Neural crest cell (in vitro differentiated cells): ENCODE measurements around the gene RNF220. TPM values are rescaled to one million over a fixed set of nuclear protein-coding genes. Genes with fewer than 3 reads are reported as not detected.

ENCODE experiments used
- DNase-seq: peaks from one replicate; pipeline ENCODE4 v3.0.0; 2021; ENCODE audit warnings: low read depth, mixed read lengths, low spot score
- H3K27ac Mint-ChIP-seq: one replicate; pipeline ENCODE4 v1.8.0; 2021; ENCODE audit warnings: mild to moderate bottlenecking, mixed read lengths; ENCODE audit not compliant: unreplicated experiment
- H3K27me3 Mint-ChIP-seq: 2 replicates; pipeline ENCODE4 v1.8.0; 2021; ENCODE audit warnings: low read depth, mild to moderate bottlenecking, mixed read lengths
- H3K36me3 Mint-ChIP-seq: 2 replicates; pipeline ENCODE4 v1.8.0; 2021; ENCODE audit warnings: low read depth, mild to moderate bottlenecking, mixed read lengths
- H3K4me1 Mint-ChIP-seq: 2 replicates; pipeline ENCODE4 v1.8.0; 2021; ENCODE audit warnings: mixed read lengths
- H3K4me3 Mint-ChIP-seq: one replicate; pipeline ENCODE4 v1.8.0; 2021; ENCODE audit warnings: mild to moderate bottlenecking, mixed read lengths
- H3K9me3 Mint-ChIP-seq: 2 replicates; pipeline ENCODE4 v1.8.0; 2021; ENCODE audit warnings: mixed read lengths
- microRNA-seq: library from miRNA; unstranded; fragments of <30 nt; microRNA quantifications from one replicate; pipeline ENCODE4, GENCODE V29; 2020
- total RNA-seq: library from RNA; stranded (reverse); gene quantifications from 2 replicates; pipeline ENCODE4 v1.2.1, GENCODE V29; 2021
- TF ChIP-seq, protein P1 (sequence below): fragments of 200-600 bp; sonication (generic); conservative IDR thresholded peaks from 2 replicates; pipeline ENCODE4 v1.5.0; 2021; ENCODE audit warnings: antibody characterized with exemption, mild to moderate bottlenecking

RNF220 gene
- total RNA-seq, 1 donor from 2014 or later = 96.7 TPM

DNA sequence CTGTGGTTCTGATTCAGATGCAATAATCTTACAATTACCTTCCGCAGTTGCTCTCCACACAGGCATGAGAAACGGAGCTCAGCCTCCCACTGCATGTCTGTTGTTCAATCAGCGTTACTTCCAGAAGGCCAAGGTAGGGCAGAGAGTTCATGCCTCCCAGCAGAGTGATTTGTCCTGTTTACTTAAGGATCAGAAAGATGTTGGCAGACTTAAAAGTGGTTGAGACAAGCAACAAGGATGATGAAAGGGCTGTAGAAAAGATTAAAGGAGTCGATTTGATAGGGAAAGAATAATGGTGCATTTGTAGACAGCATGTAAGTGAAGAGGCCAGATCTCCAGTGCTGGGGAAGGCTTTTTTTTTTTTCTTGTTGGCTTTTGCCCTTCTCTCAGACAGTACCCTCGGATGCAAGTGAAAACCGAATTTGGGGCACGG lies 296.1 kb downstream of the RNF220 start:
- H3K27ac Mint-ChIP-seq = no peak overlapping the region
- no peak for DNase-seq
- H3K36me3 Mint-ChIP-seq = no peaks in the 10 kb centered on the region
- H3K4me1 Mint-ChIP-seq = peaks cover 10% of the 10 kb centered on the region
- H3K27me3 Mint-ChIP-seq = no peaks in the 10 kb centered on the region
- TF ChIP-seq, protein P1, sequence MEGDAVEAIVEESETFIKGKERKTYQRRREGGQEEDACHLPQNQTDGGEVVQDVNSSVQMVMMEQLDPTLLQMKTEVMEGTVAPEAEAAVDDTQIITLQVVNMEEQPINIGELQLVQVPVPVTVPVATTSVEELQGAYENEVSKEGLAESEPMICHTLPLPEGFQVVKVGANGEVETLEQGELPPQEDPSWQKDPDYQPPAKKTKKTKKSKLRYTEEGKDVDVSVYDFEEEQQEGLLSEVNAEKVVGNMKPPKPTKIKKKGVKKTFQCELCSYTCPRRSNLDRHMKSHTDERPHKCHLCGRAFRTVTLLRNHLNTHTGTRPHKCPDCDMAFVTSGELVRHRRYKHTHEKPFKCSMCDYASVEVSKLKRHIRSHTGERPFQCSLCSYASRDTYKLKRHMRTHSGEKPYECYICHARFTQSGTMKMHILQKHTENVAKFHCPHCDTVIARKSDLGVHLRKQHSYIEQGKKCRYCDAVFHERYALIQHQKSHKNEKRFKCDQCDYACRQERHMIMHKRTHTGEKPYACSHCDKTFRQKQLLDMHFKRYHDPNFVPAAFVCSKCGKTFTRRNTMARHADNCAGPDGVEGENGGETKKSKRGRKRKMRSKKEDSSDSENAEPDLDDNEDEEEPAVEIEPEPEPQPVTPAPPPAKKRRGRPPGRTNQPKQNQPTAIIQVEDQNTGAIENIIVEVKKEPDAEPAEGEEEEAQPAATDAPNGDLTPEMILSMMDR = no peak
- H3K4me3 Mint-ChIP-seq = no peak overlapping the region
- H3K9me3 Mint-ChIP-seq = no peaks in the 10 kb centered on the region

Small RNA genes lying within 50 kb of the gene (microRNA-seq; reads per million reads assigned to microRNA genes)
- not detected for gene MIR5584

Other genes with a start within 250 kb of the RNF220 start
- gene DMAP1, start 191.8 kb upstream of the RNF220 start, total RNA-seq = 57.1 and 58.7 TPM in 2 replicates
- gene ERI3, start 50.0 kb upstream of the RNF220 start, total RNA-seq = 81.9 and 83.3 TPM in 2 replicates